A549 (cell line): ENCODE data around the gene RCSD1. TPM values are rescaled to one million over a fixed set of nuclear protein-coding genes. Genes with fewer than 3 reads are reported as not detected.

Source experiments
- ATAC-seq, 2 experiments: fragments of 200-7000 bp in 1 of 2; fragments of >200 bp in 1 of 2; cut with Nextera tagmentation in 1 of 2; cut with Tn5 transposase in 1 of 2; 3 replicates each; pipeline versions ENCODE4 v1.8.0 to v1.9.1; 2018 to 2020; ENCODE audit warnings: mild to moderate bottlenecking in 1 of 2, moderate library complexity in 1 of 2
- CTCF ChIA-PET: fragments of 300-600 bp; sonication (Branson Sonifier 250); formaldehyde crosslinking; extraction: SDS; loops from one replicate; lab custom pipeline; 2021; ENCODE audit warnings: antibody characterized with exemption, inconsistent platforms; lab: Yijun Ruan, JAX
- POLR2A ChIA-PET: fragments of 350-600 bp; formaldehyde crosslinking; extraction: SDS; loops from one replicate; lab custom pipeline; 2021; ENCODE audit warnings: antibody characterized with exemption, inconsistent platforms; lab: Yijun Ruan, JAX
- DNase-seq, 2 experiments: peaks; one replicate each; pipeline versions ENCODE4 v3.0.0 to v3.0.0-alpha.2; 2011 to 2016; ENCODE audit warnings: low read depth in 1 of 2, low spot score in 1 of 2
- FAIRE-seq: peaks from 2 replicates; lab custom pipeline; 2011; peaks lifted over from hg19 to GRCh38; lab: Jason Lieb, UNC
- H3K27ac ChIP-seq, 2 experiments: fragments of >200 bp; sonication (Bioruptor Twin); formaldehyde crosslinking; 3 replicates each; pipeline ENCODE4 v1.5.1; 2016 to 2017
- H3K4me1 ChIP-seq: fragments of >200 bp; sonication (Bioruptor Twin); formaldehyde crosslinking; 3 replicates; pipeline ENCODE4 v1.6.1; 2016
- H3K4me2 ChIP-seq: fragments of >200 bp; sonication (Bioruptor Twin); formaldehyde crosslinking; 3 replicates; pipeline ENCODE4 v1.6.1; 2016
- H3K4me3 ChIP-seq: fragments of >200 bp; sonication (Bioruptor Twin); formaldehyde crosslinking; 3 replicates; pipeline ENCODE4 v1.5.1; 2016
- H3K9me3 ChIP-seq: fragments of >200 bp; sonication (Bioruptor Twin); formaldehyde crosslinking; 3 replicates; pipeline ENCODE4 v1.6.1; 2016
- BCL3 ChIP-seq: fragments of >200 bp; sonication (Bioruptor Twin); formaldehyde crosslinking; IDR thresholded peaks from 3 replicates; pipeline ENCODE4 v1.6.1; 2016
- CBX2 ChIP-seq: fragments of 200-600 bp; sonication (generic); IDR thresholded peaks from 2 replicates; pipeline ENCODE4 v1.6.1; 2016; ENCODE audit warnings: low read depth, mild to moderate bottlenecking, borderline replicate concordance
- CHD2 ChIP-seq: fragments of 150-350 bp; IDR thresholded peaks from 2 replicates; pipeline ENCODE4 v1.6.1; 2014; ENCODE audit warnings: low read length; ENCODE audit not compliant: partially characterized antibody
- CTCF ChIP-seq: fragments of >200 bp; sonication (Bioruptor Twin); formaldehyde crosslinking; IDR thresholded peaks from 3 replicates; pipeline ENCODE4 v1.5.1; 2016
- E2F6 ChIP-seq: IDR thresholded peaks from 2 replicates; pipeline ENCODE4 v1.6.1; 2012; ENCODE audit warnings: low read depth, borderline replicate concordance
- EHMT2 ChIP-seq: fragments of 200-600 bp; sonication (generic); IDR thresholded peaks from 2 replicates; pipeline ENCODE4 v1.6.1; 2016; ENCODE audit warnings: antibody characterized with exemption, low read depth, mild to moderate bottlenecking, moderate library complexity
- ELK1 ChIP-seq: fragments of 150-350 bp; IDR thresholded peaks from 2 replicates; pipeline ENCODE4 v1.6.1; 2014; ENCODE audit warnings: low read depth, mild to moderate bottlenecking, low read length
- FOSB ChIP-seq: fragments of 250-450 bp; sonication (Bioruptor Pico); IDR thresholded peaks from 2 replicates; pipeline ENCODE4 v1.5.0; 2020; ENCODE audit warnings: mild to moderate bottlenecking, moderate library complexity
- FOSL2 ChIP-seq, 2 experiments: fragments of 450-650 bp in 1 of 2; fragments of >200 bp in 1 of 2; sonication (Bioruptor Twin) in 1 of 2; formaldehyde crosslinking; IDR thresholded peaks; 2 replicates each; pipeline versions ENCODE4 v1.5.0 to v1.6.1; 2016 to 2020; ENCODE audit warnings: mild to moderate bottlenecking in 1 of 2, moderate library complexity in 1 of 2
- GATA3 ChIP-seq: IDR thresholded peaks from 2 replicates; pipeline ENCODE4 v1.6.1; 2012; ENCODE audit warnings: borderline replicate concordance
- HEYL ChIP-seq: fragments of 250-450 bp; sonication (Bioruptor Pico); IDR thresholded peaks from 2 replicates; pipeline ENCODE4 v1.8.0; 2021; ENCODE audit warnings: mild to moderate bottlenecking, moderate library complexity
- KDM1A ChIP-seq: fragments of 200-600 bp; sonication (generic); IDR thresholded peaks from 2 replicates; pipeline ENCODE4 v1.6.1; 2016; ENCODE audit warnings: low read depth, mild to moderate bottlenecking
- MAFK ChIP-seq: fragments of 450-650 bp; IDR thresholded peaks from 2 replicates; pipeline ENCODE4 v1.6.1; 2014; ENCODE audit not compliant: partially characterized antibody
- NPAS2 ChIP-seq: fragments of 250-450 bp; sonication (Bioruptor Pico); IDR thresholded peaks from 2 replicates; pipeline ENCODE4 v1.8.0; 2022; ENCODE audit warnings: mild to moderate bottlenecking, moderate library complexity, borderline replicate concordance
- PBX3 ChIP-seq: IDR thresholded peaks from 2 replicates; pipeline ENCODE4 v1.6.1; 2012
- POLR2A ChIP-seq: IDR thresholded peaks from 2 replicates; pipeline ENCODE4 v1.6.1; 2012; ENCODE audit warnings: mild to moderate bottlenecking, low read length
- RAD21 ChIP-seq, 2 experiments: fragments of >200 bp in 1 of 2; sonication (Bioruptor Twin) in 1 of 2; formaldehyde crosslinking in 1 of 2; IDR thresholded peaks in 1 of 2; conservative IDR thresholded peaks in 1 of 2; 2 replicates in 1 of 2; 3 replicates in 1 of 2; pipeline ENCODE4 v1.6.1; 2012 to 2018; ENCODE audit warnings: inconsistent platforms in 1 of 2
- RFX5 ChIP-seq: fragments of 450-650 bp; IDR thresholded peaks from 2 replicates; pipeline ENCODE4 v1.7.1; 2014; ENCODE audit warnings: antibody characterized with exemption, mild to moderate bottlenecking, moderate library complexity
- RNF2 ChIP-seq: fragments of 200-600 bp; sonication (generic); IDR thresholded peaks from 2 replicates; pipeline ENCODE4 v1.6.1; 2016; ENCODE audit warnings: low read depth, mild to moderate bottlenecking, antibody characterized with exemption, moderate library complexity, borderline replicate concordance
- SREBF2 ChIP-seq: fragments of 450-650 bp; IDR thresholded peaks from 2 replicates; pipeline ENCODE4 v1.6.1; 2014; ENCODE audit warnings: mild to moderate bottlenecking, moderate library complexity
- ZSCAN20 ChIP-seq: fragments of 250-450 bp; sonication (Bioruptor Pico); IDR thresholded peaks from 2 replicates; pipeline ENCODE4 v1.8.0; 2022; ENCODE audit warnings: mild to moderate bottlenecking, moderate library complexity
- WGBS: methylation state at CpG from one replicate; pipeline ENCODE4 v1.1.6; 2017; ENCODE audit errors: missing lambda C conversion rate; 5-methylcytosine and 5-hydroxymethylcytosine counted together
- polyA plus RNA-seq, 4 experiments: library from polyadenylated mRNA; depleted of rRNA in 3 of 4; stranded (reverse); fragments of >200 nt; fragmentation: RNase III in 1 of 4; extraction: RNeasy Plus Mini Kit Qiagen cat#74134 plus additional on column Dnase treatment in 1 of 4; gene quantifications; 2 replicates in 3 of 4; 3 replicates in 1 of 4; pipeline ENCODE4 v1.2.3, GENCODE V29; 2011 to 2017

RCSD1 gene
- polyA plus RNA-seq, 2 of the 4 experiments (the other 2 are of a cell fraction): not detected

GRCh38 chr1:167678422-167678821 lies 48.4 kb downstream of the RCSD1 start:
- 89% methylated on average over 10 of the region's 10 CpGs for WGBS
- FAIRE-seq (no peak), DNase-seq (no peak)
- H3K27ac ChIP-seq: no peak overlapping the region
- CTCF ChIA-PET: interaction anchor here (2.3 to 3.0 kb wide), 2 partner anchors 9 to 79 kb away, joined by 12 to 18 read pairs; no protein-coding TSS in a partner anchor
- H3K9me3 ChIP-seq: no peaks in the 10 kb centered on the region
- H3K4me3 ChIP-seq: no peak overlapping the region
- TF ChIP-seq RFX5: no peak
- TF ChIP-seq PBX3: no peak
- TF ChIP-seq CTCF: no peak
- no peak for TF ChIP-seq NPAS2
- TF ChIP-seq POLR2A: no peak
- no peak for TF ChIP-seq RNF2
- no peak for TF ChIP-seq E2F6
- no peak for TF ChIP-seq HEYL
- TF ChIP-seq SREBF2: no peak
- no peak for TF ChIP-seq FOSL2 (IDR thresholded peaks at IDR 0.05)
- no peak for TF ChIP-seq FOSL2 (CRISPR knock-in tag; IDR thresholded peaks at IDR 0.05)
- TF ChIP-seq CBX2: no peak
- TF ChIP-seq ZSCAN20: no peak
- TF ChIP-seq, all 56 proteins: peak for 0
- POLR2A ChIA-PET: no interaction called here
- Histone ChIP-seq H3K4me1 (no peaks in the 10 kb centered on the region), H3K4me2 (no peak overlapping the region)
- no peak for ATAC-seq

- H3K9me3 ChIP-seq: no peaks in the 10 kb centered on the region
- H3K4me3 ChIP-seq: no peak overlapping the region
- 98% methylated on average over 3 of the region's 3 CpGs for WGBS
- no peak for FAIRE-seq
- H3K27ac ChIP-seq: no peak overlapping the region
- no peak overlapping the region for H3K4me2 ChIP-seq
- no peak for DNase-seq
- ChIA-PET POLR2A (no interaction called here), CTCF (interaction anchor here (1.1 to 3.0 kb wide), 3 partner anchors 9 to 79 kb away, joined by 3 to 18 read pairs (median 12); no protein-coding TSS in a partner anchor)
- TF ChIP-seq MAFK (peak; percentile 60), FOSB (no peak)
- TF ChIP-seq, all 56 proteins: peak for 1
- no peaks in the 10 kb centered on the region for H3K4me1 ChIP-seq
- no peak for ATAC-seq
These were observed 48.8 kb downstream of the RCSD1 start for GRCh38 chr1:167678838-167679237.

GRCh38 chr1:167679714-167680113 lies 49.7 kb downstream of the RCSD1 start:
- Histone ChIP-seq H3K4me2 (no peak overlapping the region), H3K4me1 (no peaks in the 10 kb centered on the region), H3K9me3 (no peaks in the 10 kb centered on the region), H3K27ac (no peak overlapping the region), H3K4me3 (no peak overlapping the region)
- ATAC-seq: no peak
- TF ChIP-seq RAD21 (conservative IDR thresholded peaks at IDR 0.05 in 1 of 2, IDR thresholded peaks at IDR 0.05 in 1 of 2) (no peak), GATA3 (no peak), EHMT2 (no peak), KDM1A (no peak), RFX5 (no peak), NPAS2 (no peak), CHD2 (no peak), BCL3 (no peak), ELK1 (no peak), FOSB (no peak)
- FAIRE-seq: no peak
- ChIA-PET CTCF (interaction anchor here (1.1 to 3.0 kb wide), 3 partner anchors 8 to 80 kb away, joined by 3 to 18 read pairs (median 12); no protein-coding TSS in a partner anchor), POLR2A (no interaction called here)
- DNase-seq: no peak
- 86% methylated on average over 6 of the region's 6 CpGs for WGBS
